ENCODE results near the gene NOA1. TPM values are rescaled to one million over a fixed set of nuclear protein-coding genes. Genes with fewer than 3 reads are reported as not detected.

Gene NOA1
- total RNA-seq: 15.1 and 16.0 TPM in 2 replicates

DNA sequence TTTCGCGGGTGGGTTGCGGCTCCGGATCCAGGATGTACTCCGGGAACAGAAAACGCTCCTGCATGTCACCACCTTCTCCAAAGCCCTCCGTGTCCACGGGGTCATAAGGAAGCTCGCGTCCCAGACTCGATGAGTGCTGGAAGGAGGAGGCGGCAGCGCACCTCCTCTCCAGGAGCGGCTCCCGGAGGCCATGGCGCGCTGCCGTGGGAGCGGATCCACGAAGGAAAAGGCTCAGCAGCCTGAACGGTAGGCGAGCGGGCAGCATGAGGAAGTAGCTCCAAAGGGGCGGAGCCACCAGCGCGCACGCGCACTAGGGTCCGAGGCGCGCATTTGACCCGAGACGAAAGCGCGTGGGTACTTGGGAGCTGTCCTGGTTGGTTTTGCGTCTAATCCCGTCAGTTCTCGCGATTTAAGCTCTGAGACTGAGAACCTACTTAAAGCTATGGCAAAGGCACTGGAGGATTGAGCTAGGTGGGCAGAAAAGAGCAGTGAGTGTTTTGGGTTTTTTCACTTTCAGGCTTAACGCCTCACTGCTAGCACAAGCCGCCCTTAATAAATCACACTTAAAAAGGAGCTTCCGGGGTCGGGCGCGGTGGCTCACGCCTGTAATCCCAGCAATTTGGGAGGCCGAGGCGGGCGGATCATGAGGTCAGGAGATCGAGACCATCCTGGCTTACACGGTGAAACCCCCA, at the start of gene NOA1:
Gene NOA1 (minus strand): TSS at position 286 of the 692 bp plus-strand sequence. CDS start 21 bp downstream, at position 265.

DNA sequence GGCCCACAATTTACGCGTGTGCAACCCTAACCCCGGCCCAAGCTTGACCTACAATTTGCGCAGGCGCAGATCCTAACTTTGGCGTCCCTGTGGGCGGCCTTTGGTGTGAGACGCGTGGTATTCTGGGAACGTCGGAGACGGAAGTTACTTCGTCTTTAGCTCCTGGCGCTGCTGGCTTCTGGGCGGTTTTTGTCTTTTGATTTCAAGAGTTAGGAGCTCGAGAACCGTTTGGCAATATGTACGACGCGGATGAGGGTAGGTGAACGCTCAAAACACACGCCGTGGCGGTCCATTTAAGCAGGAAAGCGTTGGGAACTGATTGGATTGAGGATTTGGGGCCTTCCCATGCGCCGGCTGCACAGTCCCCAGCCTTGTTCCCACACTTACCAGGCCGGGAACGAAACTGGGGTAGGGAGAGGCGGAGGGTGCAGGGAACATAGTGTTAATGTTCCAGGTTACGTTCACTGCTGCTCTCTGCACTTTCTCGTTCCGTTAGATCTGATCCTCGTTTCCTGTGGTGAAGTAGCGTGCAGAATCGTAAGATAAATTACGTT, 1.4 kb upstream of the NOA1 start, which contains the start of gene POLR2B:
Gene POLR2B (plus strand): TSS at position 147 of the 554 bp plus-strand sequence. CDS start 90 bp downstream, at position 237.

Other genes starting within 250 kb of the NOA1 start
- not detected in 2 replicates for gene SPINK2, start 155.9 kb downstream of the NOA1 start, total RNA-seq
- gene REST, start 69.7 kb downstream of the NOA1 start, total RNA-seq: 15.1 and 33.0 TPM in 2 replicates
- 75.1 and 178 TPM in 2 replicates for gene POLR2B, start 1.3 kb upstream of the NOA1 start, total RNA-seq
- 663 and 1,922 TPM in 2 replicates for gene IGFBP7, start 132.8 kb upstream of the NOA1 start, total RNA-seq